GM19328 (cell line): ENCODE results near the gene MOB3B.
A peak's percentile ranks its signal among the peaks of the same experiment; 100 is the strongest.

Experiments used
- ATAC-seq: cut with Tn5 transposase; IDR thresholded peaks from one replicate; pipeline ENCODE4 v1.9.1; 2021; ENCODE audit warnings: mild to moderate bottlenecking, moderate library complexity; ENCODE audit not compliant: unreplicated experiment

The MOB3B gene

DNA sequence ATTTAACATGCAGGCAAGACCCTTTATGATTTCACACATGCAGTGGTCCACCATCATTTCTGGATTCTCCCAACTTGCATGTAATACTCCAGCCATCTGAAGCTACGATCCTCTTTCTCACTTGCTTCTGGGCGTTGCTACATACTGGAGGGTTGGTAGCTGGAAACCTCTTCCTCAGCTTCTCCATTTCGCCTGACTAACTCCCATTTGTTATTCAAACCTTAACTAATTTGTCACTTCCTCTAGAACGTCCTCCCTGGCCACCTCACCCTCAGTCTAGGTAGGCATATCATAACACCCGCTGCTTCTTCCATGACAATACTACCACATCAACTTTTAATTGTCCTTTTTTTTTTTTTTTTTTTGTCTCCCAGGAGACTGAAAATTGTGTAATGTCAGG, 160.0 kb downstream of the MOB3B start:
- ATAC-seq, result no peak

DNA sequence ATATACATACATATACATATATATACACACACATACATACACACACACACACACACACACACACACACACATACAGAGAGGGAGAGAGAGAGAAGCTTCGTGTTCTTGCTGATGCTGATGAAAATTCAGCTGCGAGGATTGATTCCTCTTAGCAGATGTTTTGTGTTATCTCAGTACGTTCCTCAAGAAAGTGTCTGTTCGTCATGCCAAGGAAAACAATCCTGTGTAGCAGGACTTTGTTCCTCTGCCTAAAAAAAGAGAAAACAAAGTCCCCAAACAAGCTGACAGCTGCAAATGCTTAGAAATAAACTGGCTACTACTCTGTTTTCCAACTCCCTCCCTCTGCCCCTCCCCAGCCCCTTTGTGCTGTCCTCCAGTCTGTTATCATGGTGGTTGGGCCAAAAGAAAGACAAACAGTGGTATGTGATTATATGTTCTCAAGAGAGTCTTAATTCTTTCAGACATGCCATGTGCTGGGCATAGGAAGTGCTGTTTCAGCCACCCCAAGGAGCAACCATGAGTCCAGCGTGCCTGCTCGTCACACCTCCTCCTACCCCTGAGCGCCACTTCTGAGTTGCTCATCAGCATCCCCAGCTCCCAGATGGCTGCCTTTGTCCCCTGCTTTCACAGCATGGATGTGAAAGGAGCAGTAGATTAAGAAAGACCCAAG, 161.2 kb downstream of the MOB3B start:
- ATAC-seq, result no peak

DNA sequence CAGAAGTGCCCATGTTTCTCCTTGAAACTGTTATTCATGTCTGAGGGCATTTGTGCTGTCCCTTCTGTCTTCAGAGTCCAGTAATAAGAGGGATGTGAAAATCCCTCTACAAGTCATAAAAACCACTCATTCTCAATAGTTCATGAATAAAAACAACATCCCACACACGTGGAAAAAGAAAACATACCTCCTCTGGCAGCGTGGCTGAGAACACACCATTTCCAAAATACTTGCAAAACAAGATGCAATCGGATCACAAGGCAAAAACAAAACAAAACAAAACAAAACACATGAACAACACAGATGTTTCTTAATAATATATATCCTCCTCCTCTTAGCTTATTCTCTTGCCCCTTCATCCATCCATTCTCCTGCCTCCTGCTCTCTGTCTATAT, 161.7 kb downstream of the MOB3B start:
- no peak for ATAC-seq

DNA sequence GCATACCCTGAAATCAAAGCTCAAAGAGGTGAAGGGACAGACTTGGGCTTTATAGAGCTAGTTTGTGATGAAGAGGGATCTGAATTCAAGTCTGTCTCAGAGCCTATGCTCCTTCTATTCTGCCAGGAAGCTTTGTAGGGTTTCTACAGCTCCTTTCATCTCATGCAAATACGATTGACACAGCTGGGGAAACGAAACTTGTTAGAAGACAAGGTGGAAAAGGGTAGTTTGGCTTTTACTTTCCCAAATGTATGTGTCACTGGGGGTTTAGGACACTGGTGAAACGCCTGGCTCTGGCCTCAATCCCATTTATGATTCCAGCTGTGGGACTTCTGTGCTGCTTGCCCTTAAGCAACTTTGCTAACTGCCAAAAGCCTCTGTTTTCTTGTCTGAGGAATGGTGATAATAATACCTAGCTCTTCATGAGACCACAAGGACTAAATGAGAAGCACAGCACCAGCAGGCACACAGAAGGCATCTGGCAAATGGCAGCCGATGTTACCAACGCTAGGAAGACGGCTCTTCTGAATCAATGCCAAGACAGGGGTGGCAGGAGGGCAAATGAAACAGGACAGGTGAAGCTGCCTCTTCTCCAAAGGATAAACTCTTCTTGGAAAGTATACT, 162.3 kb downstream of the MOB3B start:
- peak; percentile 66 for ATAC-seq

DNA sequence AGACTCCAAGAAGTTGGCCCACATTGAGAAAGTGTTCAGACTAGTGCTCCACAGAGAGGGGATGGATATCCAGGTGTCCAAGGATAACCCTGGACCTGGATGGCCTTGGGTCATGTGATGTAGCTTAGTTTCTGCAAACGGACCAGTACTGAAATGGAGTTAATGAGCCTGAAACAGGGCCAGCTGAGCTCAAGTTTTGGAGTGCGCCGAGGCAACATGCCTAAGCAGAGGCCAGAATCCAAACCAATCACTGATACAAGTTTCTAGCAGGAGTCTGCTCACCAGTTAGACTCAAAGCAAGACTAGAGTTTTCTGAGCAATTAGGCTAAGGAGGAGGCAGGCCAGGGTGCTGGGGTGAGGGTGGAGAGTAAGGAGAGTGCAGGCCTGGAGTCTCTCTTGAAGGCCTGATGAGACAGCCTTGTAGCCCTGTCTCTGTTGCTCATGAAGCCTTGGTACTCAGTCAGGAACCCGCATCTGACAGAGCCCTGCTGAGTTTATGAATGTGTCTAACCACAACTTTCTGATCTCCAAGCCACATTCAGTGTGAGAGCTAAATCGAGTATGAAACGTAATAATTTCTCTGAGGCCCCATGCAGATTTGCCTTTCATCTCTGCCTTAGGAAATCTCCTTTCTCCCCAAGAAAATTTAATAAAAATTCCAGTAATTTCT, 163.8 kb downstream of the MOB3B start:
- ATAC-seq, result peak; percentile 70

DNA sequence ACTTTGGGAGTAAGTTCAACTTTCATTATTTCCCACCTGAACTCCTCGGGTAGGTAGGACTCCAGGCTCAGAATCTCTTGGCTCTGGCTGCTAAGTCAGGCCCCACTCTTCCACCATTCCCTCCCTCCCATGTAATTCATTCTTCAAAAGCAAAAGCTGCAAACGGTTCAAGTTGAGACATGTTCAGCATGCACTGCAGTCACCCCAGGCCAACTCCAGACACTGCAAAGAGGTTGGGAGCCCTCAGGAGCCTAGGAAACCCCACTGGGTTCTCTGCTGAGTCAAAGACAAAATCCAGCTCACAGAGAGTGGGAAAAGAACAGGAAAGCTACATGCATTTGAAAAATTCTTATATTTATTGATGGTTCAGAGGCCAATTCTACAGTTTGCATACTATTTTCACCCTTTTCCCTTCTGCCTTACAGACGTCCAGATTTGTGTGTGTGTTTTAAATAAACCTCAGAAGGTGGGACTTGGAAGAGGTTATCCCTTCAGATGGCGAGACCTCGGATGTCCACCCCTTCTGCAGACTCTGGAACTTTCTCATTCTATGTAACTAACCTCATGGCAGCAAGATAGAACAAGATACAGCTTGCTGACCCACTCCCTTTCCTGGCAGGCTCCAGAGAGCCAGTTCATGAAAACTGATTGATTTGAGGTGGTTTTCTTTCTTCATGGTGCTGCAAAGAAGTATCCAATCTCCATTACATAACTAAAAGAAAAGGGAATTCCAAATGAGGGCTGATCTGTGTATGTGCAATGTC, 167.0 kb downstream of the MOB3B start:
- no peak for ATAC-seq

DNA sequence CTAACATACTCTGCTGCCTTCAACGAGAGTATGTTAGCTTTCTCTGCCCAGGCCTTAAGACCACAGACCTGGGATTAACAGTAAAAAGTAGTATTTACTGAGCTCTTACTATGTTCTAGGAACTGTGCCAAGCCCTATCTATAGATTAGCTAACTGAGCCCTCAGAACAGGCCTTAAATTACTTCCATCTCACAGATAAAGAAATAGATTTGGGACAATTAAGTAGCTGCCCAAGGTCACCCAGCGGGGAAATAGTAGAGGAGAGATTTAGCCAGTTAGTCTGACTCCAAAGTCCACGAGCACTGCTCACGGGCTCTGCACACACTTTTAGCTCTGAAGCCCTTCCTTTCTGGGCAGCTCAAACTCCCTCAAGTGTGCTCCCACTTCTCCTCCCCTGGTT, 168.1 kb downstream of the MOB3B start:
- ATAC-seq, result no peak

DNA sequence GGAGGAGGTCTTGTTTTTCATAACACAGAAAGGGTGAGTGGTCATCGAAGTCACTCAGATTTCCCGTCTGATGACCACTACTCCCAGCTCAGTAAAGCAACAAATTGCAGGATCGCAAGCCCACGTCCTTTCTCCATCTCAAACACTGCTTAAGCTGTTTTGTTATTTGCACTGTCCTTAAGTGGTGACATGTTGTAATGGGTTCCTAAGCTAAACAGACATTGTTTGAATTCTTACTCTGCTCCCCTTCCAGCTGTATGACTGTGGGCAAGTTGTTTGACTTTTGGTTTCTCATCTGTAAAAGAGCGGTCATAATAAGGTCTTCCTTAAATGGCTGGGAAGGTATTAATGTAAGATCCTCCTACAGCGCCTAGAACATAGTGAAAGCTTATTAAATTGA, 169.9 kb downstream of the MOB3B start:
- ATAC-seq, result no peak

DNA sequence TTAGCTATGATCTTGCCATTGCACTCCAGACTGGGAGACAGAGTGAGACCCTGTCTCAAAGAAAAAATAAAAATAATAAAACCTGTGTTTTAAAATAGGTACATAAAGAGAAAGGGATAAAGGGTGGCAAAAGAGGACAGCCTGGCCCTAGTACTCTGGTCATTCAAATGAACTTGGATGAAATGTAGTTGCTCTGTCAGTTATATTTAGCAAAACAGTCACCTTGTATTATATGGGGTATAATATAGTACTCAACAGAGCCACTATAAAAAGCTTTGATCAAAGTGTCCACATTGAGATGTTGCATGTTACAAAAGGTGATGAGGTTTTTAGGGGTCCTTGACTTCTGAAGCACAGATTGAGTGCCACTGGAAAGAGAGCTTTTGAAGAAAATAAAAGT, 171.6 kb downstream of the MOB3B start:
- no peak for ATAC-seq

DNA sequence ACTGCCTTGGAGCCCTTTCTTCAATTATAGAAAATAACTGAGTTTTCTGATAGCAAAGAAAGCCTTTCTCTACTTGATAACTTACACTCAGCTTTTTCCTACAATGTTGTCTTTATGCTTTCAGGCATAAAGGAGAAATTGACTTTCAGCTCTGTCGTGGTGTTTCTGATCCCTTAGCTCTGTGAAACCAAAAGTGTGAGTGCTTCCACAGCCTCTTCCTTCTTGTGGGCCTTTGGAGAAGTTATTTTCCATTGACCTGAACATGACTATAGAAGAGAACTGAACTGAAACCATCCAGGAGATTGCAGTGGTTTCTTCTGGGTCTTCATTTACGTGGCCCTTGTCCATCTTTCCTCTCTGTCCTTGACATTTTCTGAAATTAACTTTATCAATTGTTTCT, 173.2 kb downstream of the MOB3B start:
- no peak for ATAC-seq

DNA sequence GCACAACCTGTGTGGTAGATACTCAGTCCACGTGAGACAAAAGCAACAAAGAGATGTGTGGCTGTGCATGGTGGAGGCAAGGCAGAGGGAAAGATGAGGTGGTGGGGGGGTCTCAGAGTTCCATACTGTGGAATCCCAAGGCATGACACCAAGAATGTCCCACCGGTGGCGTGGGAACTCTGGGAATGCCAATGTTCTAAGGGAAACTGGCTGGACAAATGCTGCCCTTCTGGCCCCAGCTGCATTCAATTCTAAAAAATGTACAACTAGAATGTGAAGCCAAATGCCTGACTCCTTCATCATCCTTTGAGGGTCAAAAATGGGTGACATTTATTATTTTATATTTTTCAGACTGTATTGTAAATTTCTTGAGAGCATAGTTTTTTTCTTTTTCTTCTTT, 174.4 kb downstream of the MOB3B start:
- no peak for ATAC-seq

DNA sequence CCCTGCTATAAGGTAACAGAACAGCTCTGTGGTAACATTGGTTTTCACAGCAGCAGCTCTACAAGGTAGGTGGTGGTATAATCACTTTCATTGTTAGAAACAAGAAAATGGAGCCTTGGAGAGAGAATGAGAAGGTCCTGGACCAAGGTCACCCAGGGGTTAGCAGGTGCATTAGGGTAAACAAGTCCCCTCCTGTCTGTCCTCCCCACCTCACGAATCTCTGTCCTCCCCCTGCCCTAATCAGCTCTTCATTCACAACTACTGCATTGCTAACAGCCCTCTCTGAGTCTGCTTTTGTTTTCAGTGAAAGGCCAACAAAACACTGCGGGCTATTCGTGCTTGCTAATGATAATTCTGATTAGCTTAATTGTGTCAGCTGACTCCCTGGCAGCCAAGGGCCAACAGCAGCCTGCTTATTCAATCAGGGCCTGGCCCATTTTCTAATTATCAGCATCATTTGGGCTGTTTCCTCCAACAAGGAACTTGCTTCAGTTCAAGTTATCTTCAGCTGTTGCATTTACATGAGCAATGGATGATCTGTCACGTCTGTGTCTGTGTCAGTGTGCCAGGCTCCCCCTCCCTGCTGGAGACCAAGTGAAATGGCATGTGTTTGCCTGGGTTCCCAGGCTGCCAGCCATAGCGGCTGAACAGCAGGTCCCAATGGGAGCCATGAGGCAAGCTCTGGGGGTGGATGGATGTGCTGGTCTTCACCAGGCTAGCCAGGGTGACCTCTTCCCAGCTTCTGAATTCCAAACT, 176.0 kb downstream of the MOB3B start:
- peak; percentile 86 for ATAC-seq

DNA sequence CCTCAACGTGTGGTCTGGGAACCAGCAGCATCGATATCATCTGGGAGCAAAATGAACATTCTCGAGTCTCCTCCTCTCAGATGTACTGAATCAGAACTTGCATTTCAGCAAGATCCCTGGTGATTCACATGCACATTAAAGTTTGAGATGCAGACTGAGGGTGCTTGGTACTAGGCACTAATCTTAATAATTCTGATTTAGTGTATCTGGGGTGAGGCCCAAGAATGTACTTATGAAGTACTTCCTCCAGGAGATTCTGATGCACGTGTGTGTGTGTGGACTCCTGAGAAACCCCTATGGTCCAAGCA, 176.5 kb downstream of the MOB3B start:
- ATAC-seq, result no peak

DNA sequence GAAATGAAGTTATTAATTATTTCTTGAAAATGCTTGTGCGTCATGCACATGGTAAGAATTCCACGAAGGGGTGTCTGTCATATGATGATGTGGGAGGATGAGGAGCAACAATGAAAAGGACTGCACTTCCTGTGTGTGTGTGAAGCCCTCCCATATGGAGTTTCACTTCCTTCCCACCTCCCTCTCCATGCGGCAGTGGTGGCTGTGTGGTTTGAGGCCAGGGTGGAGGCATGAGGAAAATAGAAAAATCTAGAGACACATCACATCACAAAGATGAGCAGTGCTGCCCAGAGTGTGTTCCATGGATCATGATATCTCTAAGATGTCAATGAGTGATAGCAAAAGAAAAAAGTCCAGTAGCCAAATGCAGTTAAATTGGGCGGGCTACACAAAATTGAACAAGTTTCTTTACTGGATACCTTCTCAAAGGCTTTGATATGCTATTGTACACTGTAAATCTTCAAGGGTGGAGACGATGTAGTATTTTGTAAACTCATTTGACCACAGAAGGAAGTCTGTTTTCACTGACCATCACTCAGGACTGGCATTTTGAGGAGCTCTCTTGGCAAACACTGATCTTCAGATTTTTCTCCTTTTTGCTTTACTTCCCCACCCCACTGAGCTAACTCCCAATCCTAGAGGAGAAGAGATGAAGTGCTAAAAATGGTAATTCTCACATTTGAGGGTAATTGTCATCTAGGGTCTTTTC, 177.0 kb downstream of the MOB3B start:
- no peak for ATAC-seq

DNA sequence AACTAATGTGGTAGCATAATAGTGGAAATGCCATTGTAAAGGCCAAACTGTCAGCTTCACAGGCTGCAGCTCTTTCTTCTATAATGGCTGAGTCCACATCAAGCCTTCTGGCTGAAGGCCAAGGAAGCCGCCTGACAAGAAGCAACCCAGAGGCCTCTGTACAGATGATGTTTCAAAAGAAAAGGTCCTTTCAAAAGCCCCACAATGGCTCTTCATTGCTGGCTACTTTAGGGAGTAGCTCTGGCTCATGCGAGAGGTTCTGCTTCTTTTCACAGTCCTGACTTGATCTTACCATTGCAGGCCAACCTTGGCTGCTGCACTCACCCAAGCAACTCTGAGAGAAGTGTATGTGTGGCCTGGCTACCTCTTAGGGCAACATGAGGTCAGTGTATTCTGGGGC, 178.2 kb downstream of the MOB3B start:
- ATAC-seq, result no peak

DNA sequence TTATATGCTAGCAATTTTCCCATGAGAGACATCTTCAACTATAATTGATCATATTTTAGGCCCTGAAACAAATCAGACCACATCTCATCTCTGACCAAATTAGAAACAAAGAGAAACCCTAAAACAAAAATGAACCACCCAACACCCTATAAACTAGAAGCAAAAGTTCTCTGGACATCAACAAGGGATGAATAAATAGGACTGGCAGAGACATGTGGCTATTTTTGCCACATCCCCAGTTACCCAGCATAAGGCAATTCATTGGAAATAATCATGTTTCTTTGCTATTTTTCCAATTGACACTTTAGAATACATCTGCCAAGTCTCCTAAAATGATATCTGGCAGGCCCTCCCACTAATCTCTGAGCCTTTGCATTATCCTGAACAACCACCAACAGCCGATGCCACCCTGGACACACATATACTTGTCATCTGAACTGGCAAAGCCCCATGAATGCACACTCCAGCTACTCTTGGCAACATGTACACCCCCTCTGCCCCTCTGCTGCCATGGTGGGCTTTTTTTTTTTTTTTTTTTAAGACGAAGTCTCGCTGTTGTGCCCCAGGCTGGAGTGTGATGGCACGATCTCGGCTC, 179.1 kb downstream of the MOB3B start:
- no peak for ATAC-seq

DNA sequence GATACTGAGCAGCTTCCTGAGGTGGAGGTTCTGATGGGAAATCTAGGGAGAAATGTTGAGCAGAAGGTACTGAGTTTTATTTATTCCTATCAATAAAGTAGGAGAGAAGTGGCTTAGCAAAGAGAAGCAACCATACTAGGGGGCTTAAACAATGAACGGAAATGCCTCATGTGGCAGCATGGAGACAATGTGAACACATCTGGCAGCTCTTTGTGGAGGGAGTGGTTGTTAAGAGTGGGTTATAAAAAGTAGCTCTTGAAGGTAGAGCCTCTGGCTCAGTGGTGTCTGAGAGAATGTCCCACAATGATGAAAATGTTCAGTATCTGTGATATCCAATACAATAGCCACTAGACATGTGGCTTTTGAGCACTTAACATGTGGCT, 179.9 kb downstream of the MOB3B start:
- no peak for ATAC-seq

DNA sequence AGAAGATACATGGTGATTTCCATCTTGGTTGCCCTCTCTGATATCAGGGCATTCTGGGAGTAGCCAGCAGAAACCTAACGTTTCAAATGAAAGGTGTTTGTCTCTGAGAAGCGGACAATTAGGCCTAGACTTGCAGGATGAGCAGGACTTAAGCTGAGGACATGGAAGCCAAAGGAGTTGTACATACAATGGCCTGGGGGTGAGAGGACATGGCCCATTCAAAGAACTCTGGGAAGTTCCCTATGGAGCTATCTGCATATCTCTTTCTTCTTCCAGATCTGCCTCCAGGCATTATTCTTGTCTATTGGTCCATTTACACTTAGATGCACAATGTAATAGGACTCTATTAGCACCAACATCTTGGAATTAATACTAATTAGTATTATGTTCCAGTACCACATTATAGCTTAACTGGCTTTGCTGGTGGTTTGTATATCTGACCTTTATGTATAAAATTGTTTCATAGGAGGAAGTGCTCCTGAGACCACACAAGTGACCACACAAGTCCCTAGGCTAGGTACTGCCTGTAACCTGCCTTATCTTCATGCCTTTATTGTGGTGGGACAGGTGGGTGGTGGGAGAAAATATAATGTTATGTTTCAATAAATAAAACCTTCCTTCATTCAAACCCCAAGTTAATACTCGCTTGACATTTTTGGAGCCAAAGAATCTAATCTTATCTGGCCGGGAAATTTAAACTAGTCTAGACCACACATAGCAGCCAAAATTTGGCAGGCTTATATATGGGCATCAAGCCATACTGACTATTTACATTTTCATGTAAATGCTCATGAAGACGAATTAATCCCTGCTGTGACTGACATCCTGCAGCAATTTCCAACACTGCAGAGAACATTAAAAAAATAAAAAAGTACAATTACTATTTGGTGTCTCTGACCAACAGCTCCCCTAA, 180.6 kb downstream of the MOB3B start:
- no peak for ATAC-seq

DNA sequence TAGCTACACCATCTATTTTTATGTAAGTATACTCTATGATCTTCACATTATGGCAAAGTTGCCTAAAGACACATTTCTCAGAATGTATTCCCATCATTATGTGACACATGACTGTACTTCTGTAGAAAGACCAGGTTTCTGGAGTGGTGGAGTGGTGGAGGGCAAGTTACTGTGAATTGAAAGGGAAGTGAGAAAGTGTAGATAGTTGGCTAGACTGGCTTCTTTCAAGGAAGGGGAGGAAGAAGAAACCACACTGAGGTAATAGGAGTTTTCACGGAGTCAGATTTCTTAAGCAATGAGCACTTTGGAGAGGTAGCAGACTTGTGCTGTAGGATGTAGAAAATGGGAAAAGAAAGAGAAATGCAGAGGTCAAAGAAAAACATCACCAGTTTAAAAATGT, 181.7 kb downstream of the MOB3B start:
- ATAC-seq, result no peak
